HepG2 (cell line): ENCODE measurements around the gene CUL9. TPM values are rescaled to one million over a fixed set of nuclear protein-coding genes. Genes with fewer than 3 reads are reported as not detected.

Experiments
- AFF4 ChIP-seq: sonication (generic); formaldehyde crosslinking; IDR thresholded peaks from 2 replicates; pipeline ENCODE4 v1.4.0; 2020; ENCODE audit warnings: missing genetic modification reagents
- CEBPG ChIP-seq: IDR thresholded peaks from 2 replicates; pipeline ENCODE4 v1.6.1; 2016
- DR1 ChIP-seq: sonication (generic); formaldehyde crosslinking; IDR thresholded peaks from 2 replicates; pipeline ENCODE4 v1.8.0; 2021; ENCODE audit warnings: mild to moderate bottlenecking, missing genetic modification reagents, inconsistent platforms
- GPN1 ChIP-seq: sonication (generic); formaldehyde crosslinking; IDR thresholded peaks from 2 replicates; pipeline ENCODE4 v1.5.1; 2020; ENCODE audit warnings: missing genetic modification reagents, borderline replicate concordance
- IRF2 ChIP-seq: IDR thresholded peaks from 2 replicates; pipeline ENCODE4 v1.6.1; 2018; ENCODE audit warnings: missing genetic modification reagents, missing compliant biosample characterization
- RBAK ChIP-seq: sonication (generic); formaldehyde crosslinking; IDR thresholded peaks from 2 replicates; pipeline ENCODE4 v1.5.1; 2020; ENCODE audit warnings: mild to moderate bottlenecking, missing genetic modification reagents
- SAFB2 ChIP-seq: sonication (generic); formaldehyde crosslinking; IDR thresholded peaks from 2 replicates; pipeline ENCODE4 v1.5.1; 2020; ENCODE audit warnings: missing genetic modification reagents, low read depth, mild to moderate bottlenecking, borderline replicate concordance
- SRY ChIP-seq: sonication (generic); formaldehyde crosslinking; IDR thresholded peaks from 2 replicates; pipeline ENCODE4 v1.8.0; 2022; ENCODE audit warnings: mild to moderate bottlenecking, missing genetic modification reagents
- TAF1 ChIP-seq: sonication (generic); formaldehyde crosslinking; IDR thresholded peaks from 2 replicates; pipeline ENCODE4 v1.4.0; 2020; ENCODE audit warnings: missing genetic modification reagents
- ZFP1 ChIP-seq: IDR thresholded peaks from 2 replicates; pipeline ENCODE4 v1.6.1; 2016
- ZGPAT ChIP-seq: IDR thresholded peaks from 2 replicates; pipeline ENCODE4 v1.6.1; 2016; ENCODE audit warnings: mild to moderate bottlenecking
- ZNF335 ChIP-seq: sonication (generic); formaldehyde crosslinking; IDR thresholded peaks from 2 replicates; pipeline ENCODE4 v1.4.0; 2020; ENCODE audit warnings: missing genetic modification reagents
- ZNF563 ChIP-seq: sonication (generic); formaldehyde crosslinking; IDR thresholded peaks from 2 replicates; pipeline ENCODE4 v1.8.0; 2022; ENCODE audit warnings: mild to moderate bottlenecking, moderate library complexity, missing genetic modification reagents
- ZNF576 ChIP-seq: sonication (generic); formaldehyde crosslinking; IDR thresholded peaks from 2 replicates; pipeline ENCODE4 v1.4.0; 2020; ENCODE audit warnings: mild to moderate bottlenecking, missing genetic modification reagents
- ZNF766 ChIP-seq: sonication (generic); formaldehyde crosslinking; IDR thresholded peaks from 2 replicates; pipeline ENCODE4 v1.5.0; 2020; ENCODE audit warnings: missing genetic modification reagents, borderline replicate concordance
- ZSCAN31 ChIP-seq: sonication (generic); formaldehyde crosslinking; IDR thresholded peaks from 2 replicates; pipeline ENCODE4 v1.5.0; 2020; ENCODE audit warnings: low read depth, mild to moderate bottlenecking, missing genetic modification reagents
- polyA plus RNA-seq, 8 experiments: library from polyadenylated mRNA; depleted of rRNA in 3 of 8; stranded (reverse) in 7 of 8; unstranded in 1 of 8; fragments of >200 nt; fragmentation: Illumina TruSeq in 4 of 8; extraction: Trizol in 4 of 8; gene quantifications; 2 replicates each; pipeline versions ENCODE4 v1.2.1 to v1.2.3, GENCODE V29; 2011 to 2016; ENCODE audit warnings: low read depth in 4 of 8, missing spikeins in 1 of 8, mixed read lengths in 1 of 8; ENCODE audit not compliant: insufficient read depth in 1 of 8
- total RNA-seq, 5 experiments: library from RNA; depleted of rRNA; stranded (reverse); fragments of >200 nt; fragmentation: Illumina TruSeq; extraction: Trizol; gene quantifications; 2 replicates each; pipeline ENCODE4 v1.2.3, GENCODE V29; 2016; ENCODE audit warnings: low read depth in 1 of 5
- TF ChIP-seq, protein P1 (sequence below): sonication (generic); formaldehyde crosslinking; IDR thresholded peaks from 2 replicates; pipeline ENCODE4 v1.4.0; 2020; ENCODE audit warnings: mild to moderate bottlenecking, missing genetic modification reagents, borderline replicate concordance
- TF ChIP-seq, protein P2 (sequence below): sonication (generic); formaldehyde crosslinking; IDR thresholded peaks from 2 replicates; pipeline ENCODE4 v1.4.0; 2020; ENCODE audit warnings: missing genetic modification reagents

The CUL9 gene
- total and polyA plus RNA-seq, 2 of the 13 experiments (the other 11 are each of a cell fraction or from before 2014, with no cell fraction given): 11.4 to 13.7 TPM

DNA sequence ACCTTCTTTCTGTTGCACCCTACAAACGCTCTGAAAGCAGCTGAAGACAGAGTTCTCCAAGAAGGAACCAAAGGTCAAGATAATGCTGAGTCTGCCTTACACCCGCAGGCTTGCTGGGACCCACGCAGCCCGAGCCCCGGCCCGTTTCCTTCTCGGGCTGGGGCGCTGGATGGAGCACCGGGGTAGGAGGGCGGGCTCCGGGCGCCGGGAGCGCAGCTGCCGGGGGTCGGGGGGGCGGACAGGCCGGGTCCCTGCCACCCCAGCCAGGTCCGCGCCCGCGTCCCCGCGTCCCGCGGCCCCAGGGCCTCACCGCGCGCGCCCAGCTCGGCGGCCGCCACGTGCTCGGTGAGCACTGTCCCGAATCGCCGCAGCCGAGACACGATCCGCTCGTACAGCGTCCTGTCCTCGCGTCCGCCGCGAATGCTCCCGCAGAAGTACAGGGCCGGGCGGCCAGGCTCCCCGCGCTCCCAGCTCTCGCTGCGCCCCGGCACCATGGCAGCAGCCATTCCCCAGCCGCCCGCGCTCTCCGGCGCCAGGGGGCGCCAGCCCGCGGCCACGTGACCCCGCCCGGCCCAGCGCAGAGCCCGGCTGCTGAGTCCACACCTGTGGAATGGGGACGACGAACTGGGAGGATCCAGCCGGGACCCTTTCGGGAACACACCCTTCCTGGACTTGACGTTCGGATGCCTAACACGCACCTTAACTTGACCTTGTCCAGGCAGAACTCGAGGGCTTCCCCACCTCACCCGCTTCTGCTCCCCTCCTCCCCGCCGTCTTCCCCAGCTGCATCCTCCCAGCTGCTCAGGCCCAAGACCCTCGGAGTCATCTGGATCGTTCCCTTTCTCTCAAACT lies 47.2 kb downstream of the CUL9 start, which contains the start of gene DNPH1 (continued):
- TF ChIP-seq ZSCAN31 (CRISPR knock-in tag): peak; percentile 92
- TF ChIP-seq SAFB2 (CRISPR knock-in tag): peak; percentile 70; the same call in 1 of the 2 replicates
- TF ChIP-seq RBAK (CRISPR knock-in tag): 0 out of 2 replicates have a peak, but pooled peaks have one; percentile 14
- no peak for TF ChIP-seq ZNF335 (CRISPR knock-in tag)
- TF ChIP-seq, protein P1, sequence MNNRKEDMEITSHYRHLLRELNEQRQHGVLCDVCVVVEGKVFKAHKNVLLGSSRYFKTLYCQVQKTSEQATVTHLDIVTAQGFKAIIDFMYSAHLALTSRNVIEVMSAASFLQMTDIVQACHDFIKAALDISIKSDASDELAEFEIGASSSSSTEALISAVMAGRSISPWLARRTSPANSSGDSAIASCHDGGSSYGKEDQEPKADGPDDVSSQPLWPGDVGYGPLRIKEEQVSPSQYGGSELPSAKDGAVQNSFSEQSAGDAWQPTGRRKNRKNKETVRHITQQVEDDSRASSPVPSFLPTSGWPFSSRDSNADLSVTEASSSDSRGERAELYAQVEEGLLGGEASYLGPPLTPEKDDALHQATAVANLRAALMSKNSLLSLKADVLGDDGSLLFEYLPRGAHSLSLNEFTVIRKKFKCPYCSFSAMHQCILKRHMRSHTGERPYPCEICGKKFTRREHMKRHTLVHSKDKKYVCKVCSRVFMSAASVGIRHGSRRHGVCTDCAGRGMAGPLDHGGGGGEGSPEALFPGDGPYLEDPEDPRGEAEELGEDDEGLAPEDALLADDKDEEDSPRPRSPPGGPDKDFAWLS (CRISPR knock-in tag): no peak
- peak; percentile 83; the same call in 1 of the 2 replicates for TF ChIP-seq ZGPAT (CRISPR knock-in tag)
- TF ChIP-seq SRY: peak; percentile 71
- TF ChIP-seq AFF4 (CRISPR knock-in tag): no peak
- 0 out of 2 replicates have a peak, but pooled peaks have one; percentile 3 for TF ChIP-seq CEBPG (CRISPR knock-in tag)
- TF ChIP-seq, protein P2, sequence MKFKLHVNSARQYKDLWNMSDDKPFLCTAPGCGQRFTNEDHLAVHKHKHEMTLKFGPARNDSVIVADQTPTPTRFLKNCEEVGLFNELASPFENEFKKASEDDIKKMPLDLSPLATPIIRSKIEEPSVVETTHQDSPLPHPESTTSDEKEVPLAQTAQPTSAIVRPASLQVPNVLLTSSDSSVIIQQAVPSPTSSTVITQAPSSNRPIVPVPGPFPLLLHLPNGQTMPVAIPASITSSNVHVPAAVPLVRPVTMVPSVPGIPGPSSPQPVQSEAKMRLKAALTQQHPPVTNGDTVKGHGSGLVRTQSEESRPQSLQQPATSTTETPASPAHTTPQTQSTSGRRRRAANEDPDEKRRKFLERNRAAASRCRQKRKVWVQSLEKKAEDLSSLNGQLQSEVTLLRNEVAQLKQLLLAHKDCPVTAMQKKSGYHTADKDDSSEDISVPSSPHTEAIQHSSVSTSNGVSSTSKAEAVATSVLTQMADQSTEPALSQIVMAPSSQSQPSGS (CRISPR knock-in tag): peak; percentile 14; the same call in 1 of the 2 replicates
- TF ChIP-seq IRF2 (CRISPR knock-in tag): peak; percentile 72; the same call in 1 of the 2 replicates
- peak; percentile 86 for TF ChIP-seq TAF1 (CRISPR knock-in tag)
- no peak for TF ChIP-seq GPN1
- TF ChIP-seq ZFP1 (CRISPR knock-in tag): no peak
- peak; percentile 98 for TF ChIP-seq ZNF563 (CRISPR knock-in tag)
- TF ChIP-seq ZNF576 (CRISPR knock-in tag): peak; percentile 47; the same call in 1 of the 2 replicates
- TF ChIP-seq DR1: no peak
- peak; percentile 98 for TF ChIP-seq ZNF766
